ENCODE results near the gene SGSH. TPM values are rescaled to one million over a fixed set of nuclear protein-coding genes. Genes with fewer than 3 reads are reported as not detected.

Gene SGSH
- total RNA-seq, 1 experiment from 2014 or later = 19.8 TPM

DNA sequence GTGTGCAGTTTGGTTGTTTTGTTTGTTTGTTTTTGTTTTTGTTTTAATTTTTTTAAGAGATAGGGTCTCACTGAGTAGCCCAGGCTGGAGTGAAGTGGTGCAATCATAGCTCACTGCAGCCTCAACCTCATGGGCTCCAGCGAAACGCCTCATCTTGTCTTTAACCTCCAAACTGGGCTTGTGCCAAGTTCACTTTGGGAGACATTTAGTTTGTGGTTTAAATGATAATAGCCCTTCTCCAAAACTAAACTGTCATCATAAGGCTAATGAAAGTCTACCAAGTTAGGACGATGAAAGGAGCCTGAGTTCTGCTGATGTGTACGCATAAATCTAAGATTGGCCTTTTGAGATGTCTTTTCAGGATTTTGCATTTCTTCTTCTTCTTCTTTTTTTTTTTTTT lies 56.8 kb downstream of the SGSH start:
- no peak overlapping the region for H2AFZ ChIP-seq (ENCODE audit: low read length)
- no peak overlapping the region for H3K4me2 ChIP-seq (ENCODE audit: insufficient read depth, insufficient read length, low read length)
- no peak overlapping the region for H3K27ac Mint-ChIP-seq
- no peak overlapping the region for H3K4ac ChIP-seq (ENCODE audit: low read depth, low read length)
- peaks cover 5% of the 10 kb centered on the region; the same call in 1 of the 2 replicates for H3K4me1 ChIP-seq (ENCODE audit: insufficient read depth, low read length)
- H3K27me3 Mint-ChIP-seq (ENCODE audit: low read depth) = peaks cover 23% of the 10 kb centered on the region
- no peak for DNase-seq
- H2BK15ac ChIP-seq (ENCODE audit: low read depth, low read length) = no peak overlapping the region
- H4K8ac ChIP-seq (replicated peaks; ENCODE audit: insufficient read length, low read depth, low read length) = no peak overlapping the region
- H3K27ac ChIP-seq (ENCODE audit: insufficient read length, low read depth, low read length) = no peak overlapping the region
- no peak overlapping the region for H2BK12ac ChIP-seq (ENCODE audit: insufficient read length, low read depth, low read length)
- no peak overlapping the region for H4K91ac ChIP-seq (ENCODE audit: insufficient read length, low read depth, low read length)
- H3K4me1 Mint-ChIP-seq = peaks cover 25 to 39% of the 10 kb centered on the region in 2 experiments
- H4K20me1 ChIP-seq (ENCODE audit: control insufficient read depth, insufficient read depth, insufficient read length) = no peaks in the 10 kb centered on the region
- no peak overlapping the region for H2BK20ac ChIP-seq (ENCODE audit: low read depth, low read length, poor library complexity, severe bottlenecking)
- no peaks in the 10 kb centered on the region; a peak in 1 of 5 replicates for H3K9me3 Mint-ChIP-seq
- H3K79me1 ChIP-seq (ENCODE audit: insufficient read depth, low read depth, low read length, poor library complexity, severe bottlenecking) = no peaks in the 10 kb centered on the region
- H3K79me2 ChIP-seq (ENCODE audit: insufficient read depth, low read length) = no peaks in the 10 kb centered on the region
- no peak overlapping the region for H3K9ac ChIP-seq (ENCODE audit: extremely low read depth, insufficient read length, low read length)
- WGBS (ENCODE audit: extremely low coverage, insufficient read length, low lambda C conversion rate) = no CpG with 5 or more reads among the region's 4 CpGs
- H2BK120ac ChIP-seq (ENCODE audit: low read depth, low read length, poor library complexity, severe bottlenecking) = no peak overlapping the region
- H2BK5ac ChIP-seq (ENCODE audit: insufficient read length, low read length) = no peak overlapping the region
- no peaks in the 10 kb centered on the region for H3K9me3 ChIP-seq (ENCODE audit: control insufficient read depth, low read depth, low read length)
- H3K56ac ChIP-seq (ENCODE audit: insufficient read length, low read depth, low read length) = no peak overlapping the region
- no peak overlapping the region for H2AK5ac ChIP-seq (ENCODE audit: insufficient read length, low read length)
- H3K4me3 Mint-ChIP-seq = no peak overlapping the region
- no peaks in the 10 kb centered on the region; a peak in 1 of 7 replicates for H3K36me3 Mint-ChIP-seq (ENCODE audit: insufficient read depth in 1 of 3, low read depth in 3 of 3)
- no peaks in the 10 kb centered on the region; the same call in 1 of the 2 replicates for H3K27me3 ChIP-seq (ENCODE audit: insufficient read depth, low read length)
- TF ChIP-seq, protein P1, sequence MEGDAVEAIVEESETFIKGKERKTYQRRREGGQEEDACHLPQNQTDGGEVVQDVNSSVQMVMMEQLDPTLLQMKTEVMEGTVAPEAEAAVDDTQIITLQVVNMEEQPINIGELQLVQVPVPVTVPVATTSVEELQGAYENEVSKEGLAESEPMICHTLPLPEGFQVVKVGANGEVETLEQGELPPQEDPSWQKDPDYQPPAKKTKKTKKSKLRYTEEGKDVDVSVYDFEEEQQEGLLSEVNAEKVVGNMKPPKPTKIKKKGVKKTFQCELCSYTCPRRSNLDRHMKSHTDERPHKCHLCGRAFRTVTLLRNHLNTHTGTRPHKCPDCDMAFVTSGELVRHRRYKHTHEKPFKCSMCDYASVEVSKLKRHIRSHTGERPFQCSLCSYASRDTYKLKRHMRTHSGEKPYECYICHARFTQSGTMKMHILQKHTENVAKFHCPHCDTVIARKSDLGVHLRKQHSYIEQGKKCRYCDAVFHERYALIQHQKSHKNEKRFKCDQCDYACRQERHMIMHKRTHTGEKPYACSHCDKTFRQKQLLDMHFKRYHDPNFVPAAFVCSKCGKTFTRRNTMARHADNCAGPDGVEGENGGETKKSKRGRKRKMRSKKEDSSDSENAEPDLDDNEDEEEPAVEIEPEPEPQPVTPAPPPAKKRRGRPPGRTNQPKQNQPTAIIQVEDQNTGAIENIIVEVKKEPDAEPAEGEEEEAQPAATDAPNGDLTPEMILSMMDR (conservative IDR thresholded peaks at IDR 0.05) = no peak
- no peak overlapping the region for H4K5ac ChIP-seq (ENCODE audit: insufficient read length, low read depth, low read length)
- H3K23ac ChIP-seq (ENCODE audit: insufficient read length, low read depth, low read length) = no peak overlapping the region
- H3K14ac ChIP-seq (ENCODE audit: insufficient read depth, low read length) = no peak overlapping the region
- H3K18ac ChIP-seq (ENCODE audit: insufficient read length, low read depth, low read length) = no peak overlapping the region
- H3T11ph ChIP-seq (ENCODE audit: low read length) = no peak overlapping the region
- no peaks in the 10 kb centered on the region for H3K23me2 ChIP-seq (ENCODE audit: insufficient read length, low read depth, low read length, poor library complexity, severe bottlenecking)
